ENCODE results near the gene SULT1C4. TPM values are rescaled to one million over a fixed set of nuclear protein-coding genes. Genes with fewer than 3 reads are reported as not detected.

Gene SULT1C4
- polyA plus RNA-seq, 1 donor = 18.0 TPM

DNA sequence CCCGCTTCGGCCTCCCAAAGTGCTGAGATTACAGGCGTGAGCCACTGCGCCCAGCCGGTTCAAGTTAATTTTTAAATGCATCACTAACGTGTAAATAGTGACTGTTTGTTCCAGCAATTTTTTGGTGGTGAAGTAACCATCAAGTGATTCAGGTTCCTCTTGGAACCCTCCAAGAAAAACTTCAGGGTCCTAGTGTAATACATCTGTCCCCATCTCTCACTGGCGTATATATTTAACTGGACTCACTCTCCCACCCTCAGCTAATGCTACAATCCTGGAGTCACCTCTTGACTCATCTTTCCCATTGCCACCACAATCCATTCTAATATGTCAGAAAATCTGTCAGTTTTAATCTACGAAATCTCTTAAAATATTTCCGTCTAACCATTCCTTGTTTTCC, 10.3 kb downstream of the SULT1C4 start:
- H3K4me1 ChIP-seq (ENCODE audit: control insufficient read depth, insufficient read depth, low read length) = peaks cover 11% of the 10 kb centered on the region
- H3K4me3 ChIP-seq (ENCODE audit: low read length) = no peak overlapping the region
- peaks cover 7% of the 10 kb centered on the region for H3K9me3 ChIP-seq (ENCODE audit: control insufficient read depth, low read depth, low read length)
- H3K27me3 ChIP-seq (ENCODE audit: control insufficient read depth, insufficient read depth, low read length) = no peaks in the 10 kb centered on the region
- WGBS (ENCODE audit: insufficient coverage, low lambda C conversion rate) = 100% methylated on average over 2 of the region's 9 CpGs
- H3K36me3 ChIP-seq (ENCODE audit: control insufficient read depth, insufficient read depth, low read length) = peaks cover 10% of the 10 kb centered on the region
- no peak for DNase-seq
- no peak overlapping the region for H3K27ac ChIP-seq (ENCODE audit: low read length)

- peaks cover 5% of the 10 kb centered on the region for H3K36me3 ChIP-seq (ENCODE audit: control insufficient read depth, insufficient read depth, low read length)
- no peak for DNase-seq
- no peaks in the 10 kb centered on the region for H3K27me3 ChIP-seq (ENCODE audit: control insufficient read depth, insufficient read depth, low read length)
- peaks cover 7% of the 10 kb centered on the region for H3K9me3 ChIP-seq (ENCODE audit: control insufficient read depth, low read depth, low read length)
- peaks cover 5% of the 10 kb centered on the region for H3K4me1 ChIP-seq (ENCODE audit: control insufficient read depth, insufficient read depth, low read length)
- H3K27ac ChIP-seq (ENCODE audit: low read length) = no peak overlapping the region
- WGBS (ENCODE audit: insufficient coverage, low lambda C conversion rate) = 83% methylated on average over 1 of the region's 2 CpGs
- no peak overlapping the region for H3K4me3 ChIP-seq (ENCODE audit: low read length)
Observed at GRCh38 chr2:108390340-108390739, 12.6 kb downstream of the SULT1C4 start.

- H3K27me3 ChIP-seq (ENCODE audit: control insufficient read depth, insufficient read depth, low read length) = no peaks in the 10 kb centered on the region
- peaks cover 9% of the 10 kb centered on the region for H3K9me3 ChIP-seq (ENCODE audit: control insufficient read depth, low read depth, low read length)
- no peak for DNase-seq
- peaks cover 5% of the 10 kb centered on the region for H3K36me3 ChIP-seq (ENCODE audit: control insufficient read depth, insufficient read depth, low read length)
- H3K4me3 ChIP-seq (ENCODE audit: low read length) = no peak overlapping the region
- no CpG with 5 or more reads among the region's 1 CpG for WGBS (ENCODE audit: insufficient coverage, low lambda C conversion rate)
- H3K4me1 ChIP-seq (ENCODE audit: control insufficient read depth, insufficient read depth, low read length) = no peaks in the 10 kb centered on the region
- H3K27ac ChIP-seq (ENCODE audit: low read length) = no peak overlapping the region
Observed at GRCh38 chr2:108392029-108392428, 14.3 kb downstream of the SULT1C4 start.

GRCh38 chr2:108393197-108393596, 15.4 kb downstream of the SULT1C4 start:
- DNase-seq = no peak
- H3K27ac ChIP-seq (ENCODE audit: low read length) = no peak overlapping the region
- peaks cover 11% of the 10 kb centered on the region for H3K9me3 ChIP-seq (ENCODE audit: control insufficient read depth, low read depth, low read length)
- H3K36me3 ChIP-seq (ENCODE audit: control insufficient read depth, insufficient read depth, low read length) = peaks cover 5% of the 10 kb centered on the region
- no peaks in the 10 kb centered on the region for H3K4me1 ChIP-seq (ENCODE audit: control insufficient read depth, insufficient read depth, low read length)
- no peak overlapping the region for H3K4me3 ChIP-seq (ENCODE audit: low read length)
- H3K27me3 ChIP-seq (ENCODE audit: control insufficient read depth, insufficient read depth, low read length) = no peaks in the 10 kb centered on the region

DNA sequence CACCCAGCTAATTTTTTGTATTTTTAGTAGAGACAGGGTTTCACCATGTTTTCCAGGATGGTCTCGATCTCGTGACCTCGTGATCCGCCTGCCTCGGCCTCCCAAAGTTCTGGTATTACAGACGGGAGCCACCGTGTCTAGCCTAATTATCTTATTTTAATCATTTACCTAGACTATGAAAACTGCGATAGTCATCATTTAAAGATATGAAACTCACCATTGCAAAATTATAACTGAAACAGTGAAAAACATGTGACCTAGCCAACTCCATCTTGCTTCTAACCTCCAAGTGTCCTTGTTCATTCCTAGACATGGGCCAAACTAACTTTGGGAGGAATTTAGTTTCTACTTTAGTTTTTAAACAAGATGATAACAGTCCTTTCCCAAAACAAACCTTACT, 17.4 kb downstream of the SULT1C4 start:
- Histone ChIP-seq H3K27me3 (ENCODE audit: control insufficient read depth, insufficient read depth, low read length) (no peaks in the 10 kb centered on the region), H3K9me3 (ENCODE audit: control insufficient read depth, low read depth, low read length) (peaks cover 27% of the 10 kb centered on the region), H3K27ac (ENCODE audit: low read length) (no peak overlapping the region), H3K36me3 (ENCODE audit: control insufficient read depth, insufficient read depth, low read length) (no peaks in the 10 kb centered on the region), H3K4me1 (ENCODE audit: control insufficient read depth, insufficient read depth, low read length) (no peaks in the 10 kb centered on the region), H3K4me3 (ENCODE audit: low read length) (no peak overlapping the region)
- no peak for DNase-seq
- WGBS (ENCODE audit: insufficient coverage, low lambda C conversion rate) = 100% methylated on average over 5 of the region's 8 CpGs

DNA sequence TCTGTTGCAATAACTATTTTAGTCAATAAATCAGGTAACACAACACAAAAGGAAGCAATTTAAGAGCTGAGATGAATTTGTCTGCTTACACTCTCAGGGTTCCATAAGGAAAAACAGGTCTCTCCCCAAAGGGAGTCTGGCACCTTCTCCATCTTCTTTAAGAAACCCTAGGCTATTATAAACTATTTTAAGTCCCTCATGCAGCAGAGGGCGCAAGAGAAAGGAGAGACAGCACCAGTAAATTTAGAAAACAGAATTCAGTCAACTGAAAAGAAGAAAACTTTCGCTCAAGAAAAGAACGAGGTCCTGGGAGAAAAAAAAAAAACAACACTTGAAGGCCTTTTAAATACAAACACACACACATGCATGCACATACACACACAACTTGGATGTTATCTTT, 19.1 kb downstream of the SULT1C4 start:
- no peaks in the 10 kb centered on the region for H3K36me3 ChIP-seq (ENCODE audit: control insufficient read depth, insufficient read depth, low read length)
- no peak overlapping the region for H3K4me3 ChIP-seq (ENCODE audit: low read length)
- no CpG with 5 or more reads among the region's 3 CpGs for WGBS (ENCODE audit: insufficient coverage, low lambda C conversion rate)
- DNase-seq = no peak
- H3K27me3 ChIP-seq (ENCODE audit: control insufficient read depth, insufficient read depth, low read length) = no peaks in the 10 kb centered on the region
- H3K4me1 ChIP-seq (ENCODE audit: control insufficient read depth, insufficient read depth, low read length) = no peaks in the 10 kb centered on the region
- peaks cover 28% of the 10 kb centered on the region for H3K9me3 ChIP-seq (ENCODE audit: control insufficient read depth, low read depth, low read length)
- no peak overlapping the region for H3K27ac ChIP-seq (ENCODE audit: low read length)

- H3K27ac ChIP-seq (ENCODE audit: low read length) = no peak overlapping the region
- H3K4me1 ChIP-seq (ENCODE audit: control insufficient read depth, insufficient read depth, low read length) = no peaks in the 10 kb centered on the region
- no CpG with 5 or more reads among the region's 2 CpGs for WGBS (ENCODE audit: insufficient coverage, low lambda C conversion rate)
- H3K4me3 ChIP-seq (ENCODE audit: low read length) = no peak overlapping the region
- no peaks in the 10 kb centered on the region for H3K36me3 ChIP-seq (ENCODE audit: control insufficient read depth, insufficient read depth, low read length)
- H3K9me3 ChIP-seq (ENCODE audit: control insufficient read depth, low read depth, low read length) = peaks cover 21% of the 10 kb centered on the region
- H3K27me3 ChIP-seq (ENCODE audit: control insufficient read depth, insufficient read depth, low read length) = no peaks in the 10 kb centered on the region
- DNase-seq = no peak
Observed at GRCh38 chr2:108399479-108399878, 21.7 kb downstream of the SULT1C4 start.

GRCh38 chr2:108401800-108402199, 24.0 kb downstream of the SULT1C4 start:
- DNase-seq = no peak
- no peaks in the 10 kb centered on the region for H3K36me3 ChIP-seq (ENCODE audit: control insufficient read depth, insufficient read depth, low read length)
- H3K9me3 ChIP-seq (ENCODE audit: control insufficient read depth, low read depth, low read length) = peaks cover 21% of the 10 kb centered on the region
- no peaks in the 10 kb centered on the region for H3K4me1 ChIP-seq (ENCODE audit: control insufficient read depth, insufficient read depth, low read length)
- H3K27ac ChIP-seq (ENCODE audit: low read length) = no peak overlapping the region
- H3K27me3 ChIP-seq (ENCODE audit: control insufficient read depth, insufficient read depth, low read length) = no peaks in the 10 kb centered on the region
- no peak overlapping the region for H3K4me3 ChIP-seq (ENCODE audit: low read length)
- WGBS (ENCODE audit: insufficient coverage, low lambda C conversion rate) = 86% methylated on average over 1 of the region's 3 CpGs

GRCh38 chr2:108403494-108403893, 25.7 kb downstream of the SULT1C4 start:
- Histone ChIP-seq H3K36me3 (ENCODE audit: control insufficient read depth, insufficient read depth, low read length) (no peaks in the 10 kb centered on the region), H3K4me3 (ENCODE audit: low read length) (no peak overlapping the region), H3K27ac (ENCODE audit: low read length) (no peak overlapping the region), H3K27me3 (ENCODE audit: control insufficient read depth, insufficient read depth, low read length) (no peaks in the 10 kb centered on the region), H3K4me1 (ENCODE audit: control insufficient read depth, insufficient read depth, low read length) (no peaks in the 10 kb centered on the region), H3K9me3 (ENCODE audit: control insufficient read depth, low read depth, low read length) (peaks cover 17% of the 10 kb centered on the region)
- DNase-seq = no peak
- no CpG with 5 or more reads among the region's 7 CpGs for WGBS (ENCODE audit: insufficient coverage, low lambda C conversion rate)

DNA sequence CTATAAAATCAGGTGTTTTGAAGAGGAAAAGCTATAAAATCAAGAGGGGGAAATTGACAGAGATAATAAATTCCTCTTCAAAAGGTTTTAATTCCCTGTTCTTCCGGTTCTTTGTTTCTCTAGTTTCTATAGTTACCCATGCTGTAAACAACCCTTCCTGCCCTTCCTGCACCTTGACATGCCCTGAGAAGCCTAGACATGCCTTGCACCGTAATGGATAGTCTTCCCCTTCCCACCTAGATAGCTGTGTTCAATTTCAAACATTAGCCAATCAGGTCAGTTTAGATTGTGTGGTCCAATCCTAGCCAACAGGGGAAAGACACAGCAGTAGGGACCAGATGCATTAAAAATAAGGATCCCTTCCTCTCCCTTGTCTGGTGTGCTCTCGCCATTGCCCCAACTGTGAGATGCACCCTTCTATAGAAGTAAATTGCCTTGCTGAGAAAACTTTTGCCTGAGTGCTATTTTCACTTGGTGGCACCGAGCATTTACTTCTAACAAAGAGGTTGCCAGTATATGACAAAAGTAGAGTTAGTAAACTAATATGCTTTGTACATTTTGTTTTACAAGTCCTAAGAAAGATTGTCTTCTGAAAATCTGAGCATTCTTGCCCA, 27.1 kb downstream of the SULT1C4 start:
- no peak for DNase-seq
- H3K27ac ChIP-seq (ENCODE audit: low read length) = no peak overlapping the region
- peaks cover 6% of the 10 kb centered on the region for H3K9me3 ChIP-seq (ENCODE audit: control insufficient read depth, low read depth, low read length)
- H3K36me3 ChIP-seq (ENCODE audit: control insufficient read depth, insufficient read depth, low read length) = no peaks in the 10 kb centered on the region
- H3K27me3 ChIP-seq (ENCODE audit: control insufficient read depth, insufficient read depth, low read length) = no peaks in the 10 kb centered on the region
- WGBS (ENCODE audit: insufficient coverage, low lambda C conversion rate) = no CpG with 5 or more reads among the region's 4 CpGs
- no peak overlapping the region for H3K4me3 ChIP-seq (ENCODE audit: low read length)
- H3K4me1 ChIP-seq (ENCODE audit: control insufficient read depth, insufficient read depth, low read length) = no peaks in the 10 kb centered on the region
